Colonic mucosa (tissue), 4 donors: ENCODE measurements around the gene FERMT3. TPM values are rescaled to one million over a fixed set of nuclear protein-coding genes. Genes with fewer than 3 reads are reported as not detected.

Experiments
- DNase-seq: peaks from one replicate; pipeline ENCODE4 v3.0.0-alpha.2; 2020
- H3K27ac ChIP-seq: fragments of 200-600 bp; one replicate; pipeline ENCODE4 v1.8.0; 2021
- H3K27me3 ChIP-seq: fragments of 200-600 bp; one replicate; pipeline ENCODE4 v1.8.0; 2021
- H3K36me3 ChIP-seq: fragments of 200-600 bp; one replicate; pipeline ENCODE4 v1.8.0; 2021
- H3K4me1 ChIP-seq: fragments of 200-600 bp; one replicate; pipeline ENCODE4 v1.8.0; 2021; ENCODE audit warnings: mild to moderate bottlenecking
- H3K4me3 ChIP-seq: fragments of 200-600 bp; one replicate; pipeline ENCODE4 v1.8.0; 2021
- H3K9ac ChIP-seq, 2 donors: one replicate each; pipeline ENCODE4 v1.7.0; 2013; ENCODE audit warnings: control low read depth in 2 of 2, low read depth in 2 of 2, low read length in 2 of 2
- H3K9me3 ChIP-seq: fragments of 200-600 bp; one replicate; pipeline ENCODE4 v1.8.0; 2021
- CTCF ChIP-seq: fragments of 200-600 bp; IDR thresholded peaks from one replicate; pipeline ENCODE4 v1.8.0; 2022; ENCODE audit warnings: antibody characterized with exemption, mild to moderate bottlenecking
- intact Hi-C: fragments of 100-400 bp; cut with DNase I; formaldehyde crosslinking; loops from one replicate; pipeline ENCODE4 v1.14.1; 2022
- total RNA-seq, 2 donors: library from RNA; stranded (reverse); fragmentation: NEBNext Ultra II Directional in 1 of 2; extraction: Animal tissue kit (Norgen Biotek cat#: 25700) in 1 of 2; gene quantifications; one replicate each; pipeline ENCODE4 v1.2.1, GENCODE V29; 2021
- donor health status: healthy.
- donor health status: DM: no; HTN: no; CAD: no.
- donor health status: DM: no; HTN: no; CAD: no.

FERMT3 gene
- total RNA-seq, 2 donors from 2014 or later: 10.9 to 16.6 TPM

DNA sequence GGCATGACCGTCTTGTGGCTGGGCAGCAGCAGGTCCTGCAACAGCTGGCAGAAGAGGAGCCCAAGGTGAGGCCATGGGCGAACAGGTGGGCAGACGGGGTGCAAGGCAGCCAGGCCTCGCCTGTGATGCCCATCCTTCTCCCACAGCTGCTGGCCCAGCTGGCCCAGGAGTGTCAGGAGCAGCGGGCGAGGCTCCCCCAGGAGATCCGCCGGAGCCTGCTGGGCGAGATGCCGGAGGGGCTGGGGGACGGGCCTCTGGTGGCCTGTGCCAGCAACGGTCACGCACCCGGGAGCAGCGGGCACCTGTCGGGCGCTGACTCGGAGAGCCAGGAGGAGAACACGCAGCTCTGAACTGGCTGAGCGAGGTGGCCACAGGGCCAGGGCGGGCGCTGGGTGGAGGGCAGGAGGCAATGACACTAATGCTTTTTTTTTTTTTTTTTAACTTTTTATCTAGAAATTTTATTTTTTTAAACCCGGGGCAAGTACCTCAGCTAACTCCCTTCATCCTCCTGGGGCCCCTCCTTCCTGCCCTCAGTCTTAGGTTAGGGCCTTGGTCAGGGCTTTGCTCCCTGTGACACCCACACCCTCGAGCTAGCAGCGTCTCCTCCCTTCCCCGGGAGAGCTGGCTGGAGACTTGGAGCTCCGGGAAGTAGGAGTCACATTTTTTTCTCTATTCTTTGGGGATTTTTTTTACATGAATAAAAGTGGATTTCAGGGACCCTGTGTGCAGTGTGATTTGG, 60.9 kb downstream of the FERMT3 start:
- no peaks in the 10 kb centered on the region for H3K9me3 ChIP-seq
- peak; percentile 60 for DNase-seq
- no peak overlapping the region for H3K4me3 ChIP-seq
- H3K9ac ChIP-seq: peak overlapping the region in 1 of 2 donors; percentile 94
- intact Hi-C loops: no loop called here
- TF ChIP-seq CTCF: no peak
- peak overlapping the region; percentile 98 for H3K27ac ChIP-seq
- peaks cover 21% of the 10 kb centered on the region for H3K4me1 ChIP-seq
- peaks cover 22% of the 10 kb centered on the region for H3K36me3 ChIP-seq
- H3K27me3 ChIP-seq: no peaks in the 10 kb centered on the region

GRCh38 chr11:64268025-64268892, 61.7 kb downstream of the FERMT3 start:
- DNase-seq: peak; percentile 82
- Histone ChIP-seq H3K4me3 (peak overlapping the region; percentile 67), H3K27ac (peak overlapping the region; percentile 98), H3K9me3 (no peaks in the 10 kb centered on the region), H3K9ac (peak overlapping the region; percentile 80 to 94), H3K36me3 (peaks cover 22% of the 10 kb centered on the region), H3K4me1 (peaks cover 24% of the 10 kb centered on the region), H3K27me3 (no peaks in the 10 kb centered on the region)
- no peak for TF ChIP-seq CTCF
- intact Hi-C loops: loop anchor here (2.0 kb wide), 1 partner anchor 35 kb away; no protein-coding TSS in a partner anchor

GRCh38 chr11:64268893-64269539, 62.5 kb downstream of the FERMT3 start:
- intact Hi-C loops: loop anchor here (2.0 kb wide), 1 partner anchor 34 kb away; no protein-coding TSS in a partner anchor
- Histone ChIP-seq H3K27ac (peak overlapping the region; percentile 98), H3K4me1 (peaks cover 27% of the 10 kb centered on the region), H3K27me3 (no peaks in the 10 kb centered on the region), H3K36me3 (peaks cover 16% of the 10 kb centered on the region), H3K9ac (peak overlapping the region; percentile 80 to 94), H3K9me3 (no peaks in the 10 kb centered on the region), H3K4me3 (peak overlapping the region; percentile 67)
- no peak for TF ChIP-seq CTCF
- DNase-seq: peak; percentile 71

DNA sequence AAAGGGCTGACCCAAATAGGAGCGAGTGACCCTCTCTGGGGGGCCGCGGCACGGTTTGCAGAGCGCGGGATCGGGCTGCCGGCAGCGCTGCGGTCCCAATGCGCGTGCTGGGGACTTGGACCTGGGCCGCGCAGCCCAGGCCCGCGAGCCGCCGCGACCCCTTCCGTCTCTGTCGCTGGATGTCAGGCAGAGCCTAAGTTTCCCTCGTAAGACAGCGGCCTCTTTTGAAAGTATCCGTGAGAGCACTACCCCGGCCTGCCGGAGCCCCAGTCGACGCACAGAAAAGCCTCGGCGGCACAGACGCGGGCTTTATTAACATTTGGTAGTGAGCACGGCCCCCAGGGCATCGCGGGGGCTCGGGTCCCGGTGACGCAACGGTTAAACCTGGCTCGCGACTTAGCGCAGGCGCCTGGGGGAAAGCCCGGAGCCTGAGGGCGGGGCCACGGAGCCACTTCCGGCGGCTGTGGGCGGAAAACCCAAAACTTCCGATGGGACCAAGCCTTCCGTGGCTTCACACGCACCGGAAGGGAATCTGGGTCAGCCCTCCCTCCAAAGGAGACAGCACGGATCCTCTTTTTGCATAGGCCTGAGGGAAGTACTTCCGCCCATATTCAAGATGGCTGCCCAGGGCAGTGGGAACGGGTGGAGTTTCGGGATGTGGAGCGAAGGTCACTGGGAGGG, 63.2 kb downstream of the FERMT3 start:
- intact Hi-C loops: loop anchor here (2.0 kb wide), 1 partner anchor 33 kb away; no protein-coding TSS in a partner anchor
- peaks cover 27% of the 10 kb centered on the region for H3K4me1 ChIP-seq
- H3K9me3 ChIP-seq: no peaks in the 10 kb centered on the region
- no peak for TF ChIP-seq CTCF
- H3K27ac ChIP-seq: peak overlapping the region; percentile 98
- no peaks in the 10 kb centered on the region for H3K27me3 ChIP-seq
- H3K4me3 ChIP-seq: peak overlapping the region; percentile 67
- peaks cover 10% of the 10 kb centered on the region for H3K36me3 ChIP-seq
- peak; percentile 97 for DNase-seq
- H3K9ac ChIP-seq: peak overlapping the region; percentile 80 to 94

Other genes starting within 250 kb of the FERMT3 start
- 100 to 1,000 TPM; 647 to 875 TPM for gene COX8A, start 232.1 kb upstream of the FERMT3 start, total RNA-seq
- 10 to 100 TPM; 78.7 to 82.5 TPM for gene OTUB1, start 220.3 kb upstream of the FERMT3 start, total RNA-seq
- gene FLRT1, start 170.8 kb upstream of the FERMT3 start, total RNA-seq: under 1 TPM; 0.20 to 0.96 TPM
- 10 to 100 TPM; 18.6 to 22.9 TPM for gene MACROD1, start 40.6 kb upstream of the FERMT3 start, total RNA-seq
- gene STIP1, start 20.6 kb upstream of the FERMT3 start, total RNA-seq: 100 to 1,000 TPM in 1 of 2 donors, 10 to 100 TPM in 1; 95.5 to 232 TPM
- 10 to 100 TPM; 52.3 to 63.6 TPM for gene TRPT1, start 19.5 kb downstream of the FERMT3 start, total RNA-seq
- 100 to 1,000 TPM; 110 to 168 TPM for gene NUDT22, start 19.6 kb downstream of the FERMT3 start, total RNA-seq
- gene DNAJC4, start 23.8 kb downstream of the FERMT3 start, total RNA-seq: 10 to 100 TPM; 39.9 to 50.3 TPM
- 10 to 100 TPM; 25.9 to 59.5 TPM for gene VEGFB, start 27.9 kb downstream of the FERMT3 start, total RNA-seq
- 100 to 1,000 TPM in 1 of 2 donors, 10 to 100 TPM in 1; 71.7 to 104 TPM for gene FKBP2, start 34.4 kb downstream of the FERMT3 start, total RNA-seq
- 100 to 1,000 TPM; 113 to 234 TPM for gene PPP1R14B, start 40.2 kb downstream of the FERMT3 start, total RNA-seq
- 100 to 1,000 TPM in 1 of 2 donors, 10 to 100 TPM in 1; 86.9 to 108 TPM for gene PLCB3, start 44.8 kb downstream of the FERMT3 start, total RNA-seq
- gene BAD, start 77.9 kb downstream of the FERMT3 start, total RNA-seq: 10 to 100 TPM; 86.0 to 89.6 TPM
- 10 to 100 TPM; 36.0 to 58.8 TPM for gene GPR137, start 79.1 kb downstream of the FERMT3 start, total RNA-seq
- gene KCNK4, start 84.6 kb downstream of the FERMT3 start, total RNA-seq: not detected
- under 1 TPM in 1 of 2 donors, not detected in 1; 0.56 TPM for gene CATSPERZ, start 93.6 kb downstream of the FERMT3 start, total RNA-seq
- gene ESRRA, start 98.8 kb downstream of the FERMT3 start, total RNA-seq: 100 to 1,000 TPM; 150 to 187 TPM
- gene TRMT112, start 110.8 kb downstream of the FERMT3 start, total RNA-seq: 100 to 1,000 TPM in 1 of 2 donors, 10 to 100 TPM in 1; 75.9 to 184 TPM
- 100 to 1,000 TPM; 301 to 425 TPM for gene PRDX5, start 111.4 kb downstream of the FERMT3 start, total RNA-seq
- 10 to 100 TPM; 15.0 to 52.2 TPM for gene CCDC88B, start 133.5 kb downstream of the FERMT3 start, total RNA-seq
- gene RPS6KA4, start 152.4 kb downstream of the FERMT3 start, total RNA-seq: 10 to 100 TPM; 28.9 to 59.1 TPM